Measurements from ENCODE around the gene TPSG1. TPM values are rescaled to one million over a fixed set of nuclear protein-coding genes. Genes with fewer than 3 reads are reported as not detected.
"Not testable (repeated sequence)": the region's sequence is repeated elsewhere in the genome, so short reads cannot be mapped to it uniquely, and the experiment has no call there.

TPSG1 gene
- total RNA-seq, 1 experiment from 2014 or later: not detected

- Histone ChIP-seq H3K27me3 (replicated peaks) (peaks cover 42% of the 10 kb centered on the region), H3K36me3 (no peaks in the 10 kb centered on the region), H3K4me3 (no peak overlapping the region), H3K9me3 (replicated peaks) (no peaks in the 10 kb centered on the region), H3K27ac (no peak overlapping the region), H3K4me1 (replicated peaks) (no peaks in the 10 kb centered on the region)
- DNase-seq (ENCODE audit: low read depth in 1 of 2, low spot score in 2 of 2): no peak
These were observed 36.2 kb upstream of the TPSG1 start for GRCh38 chr16:1261131-1261892.

GRCh38 chr16:1260101-1260680, 35.1 kb upstream of the TPSG1 start:
- Histone ChIP-seq H3K9me3 (replicated peaks) (no peaks in the 10 kb centered on the region), H3K27ac (no peak overlapping the region), H3K4me1 (replicated peaks) (no peaks in the 10 kb centered on the region), H3K36me3 (no peaks in the 10 kb centered on the region), H3K27me3 (replicated peaks) (peaks cover 42% of the 10 kb centered on the region), H3K4me3 (no peak overlapping the region)
- no peak for DNase-seq (ENCODE audit: low read depth in 1 of 2, low spot score in 2 of 2)

- DNase-seq (ENCODE audit: low read depth in 1 of 2, low spot score in 2 of 2): no peak
- no peaks in the 10 kb centered on the region for H3K4me1 ChIP-seq (replicated peaks)
- H3K4me3 ChIP-seq: no peak overlapping the region
- H3K27ac ChIP-seq: no peak overlapping the region
- H3K27me3 ChIP-seq (replicated peaks): peaks cover 42% of the 10 kb centered on the region
- no peaks in the 10 kb centered on the region for H3K36me3 ChIP-seq
- no peaks in the 10 kb centered on the region for H3K9me3 ChIP-seq (replicated peaks)
These were observed 34.6 kb upstream of the TPSG1 start for GRCh38 chr16:1259760-1260068.

DNA sequence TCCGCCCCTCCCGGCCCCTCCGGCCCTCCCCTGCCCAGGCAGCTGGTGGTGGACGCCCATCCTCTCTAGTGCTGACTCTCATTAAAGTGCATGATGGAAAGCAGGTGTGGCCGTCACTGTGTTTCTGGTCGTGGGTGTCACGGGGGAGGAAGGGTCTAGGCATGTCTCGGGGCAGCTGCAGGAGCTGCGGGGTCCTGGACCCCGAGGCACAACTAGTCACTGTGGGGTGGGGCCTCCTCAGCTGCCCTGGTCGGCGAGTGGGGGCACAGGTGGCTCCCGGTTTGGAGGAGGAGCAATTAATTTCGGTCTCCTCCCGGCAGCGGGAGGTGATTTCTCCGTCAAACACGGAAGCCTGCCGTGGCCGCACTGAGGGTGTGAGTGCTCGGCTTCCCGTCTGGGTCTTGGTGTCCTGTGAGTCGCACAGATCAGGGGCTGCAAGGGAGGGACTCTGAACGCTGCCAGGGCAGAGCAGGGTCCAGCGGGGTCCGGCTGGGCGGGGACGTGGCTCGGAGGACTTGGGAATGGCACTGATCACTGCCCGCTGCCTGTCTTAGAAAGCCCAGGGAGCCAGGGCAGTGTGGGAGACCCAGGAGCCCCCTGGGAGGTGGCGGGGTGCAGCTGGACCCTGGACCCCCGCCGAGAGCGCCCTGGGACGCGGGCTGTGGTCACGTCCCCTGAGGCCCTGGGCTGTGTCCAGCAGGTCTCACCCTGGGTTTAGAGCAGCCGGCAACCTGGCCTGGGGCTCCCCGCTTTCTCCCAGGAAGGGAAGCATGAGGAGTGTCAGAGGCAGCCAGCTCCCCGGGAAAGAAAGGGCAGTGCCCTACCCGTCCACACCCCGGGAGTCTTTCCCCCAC, 34.1 kb upstream of the TPSG1 start:
- Histone ChIP-seq H3K9me3 (replicated peaks) (no peaks in the 10 kb centered on the region), H3K4me3 (no peak overlapping the region), H3K4me1 (replicated peaks) (no peaks in the 10 kb centered on the region), H3K27me3 (replicated peaks) (peaks cover 42% of the 10 kb centered on the region), H3K36me3 (no peaks in the 10 kb centered on the region), H3K27ac (no peak overlapping the region)
- no peak for DNase-seq (ENCODE audit: low read depth in 1 of 2, low spot score in 2 of 2)

- DNase-seq (ENCODE audit: low read depth in 1 of 2, low spot score in 2 of 2): no peak
- Histone ChIP-seq H3K27me3 (replicated peaks) (peaks cover 42% of the 10 kb centered on the region), H3K36me3 (no peaks in the 10 kb centered on the region), H3K4me3 (no peak overlapping the region), H3K9me3 (replicated peaks) (no peaks in the 10 kb centered on the region), H3K4me1 (replicated peaks) (no peaks in the 10 kb centered on the region), H3K27ac (no peak overlapping the region)
These were observed 33.1 kb upstream of the TPSG1 start for GRCh38 chr16:1258225-1258600.

- Histone ChIP-seq H3K36me3 (no peaks in the 10 kb centered on the region), H3K4me3 (no peak overlapping the region), H3K9me3 (replicated peaks) (no peaks in the 10 kb centered on the region), H3K4me1 (replicated peaks) (no peaks in the 10 kb centered on the region), H3K27me3 (replicated peaks) (peaks cover 39% of the 10 kb centered on the region), H3K27ac (no peak overlapping the region)
- no peak for DNase-seq (ENCODE audit: low read depth in 1 of 2, low spot score in 2 of 2)
These were observed 32.6 kb upstream of the TPSG1 start for GRCh38 chr16:1257561-1258224.

DNA sequence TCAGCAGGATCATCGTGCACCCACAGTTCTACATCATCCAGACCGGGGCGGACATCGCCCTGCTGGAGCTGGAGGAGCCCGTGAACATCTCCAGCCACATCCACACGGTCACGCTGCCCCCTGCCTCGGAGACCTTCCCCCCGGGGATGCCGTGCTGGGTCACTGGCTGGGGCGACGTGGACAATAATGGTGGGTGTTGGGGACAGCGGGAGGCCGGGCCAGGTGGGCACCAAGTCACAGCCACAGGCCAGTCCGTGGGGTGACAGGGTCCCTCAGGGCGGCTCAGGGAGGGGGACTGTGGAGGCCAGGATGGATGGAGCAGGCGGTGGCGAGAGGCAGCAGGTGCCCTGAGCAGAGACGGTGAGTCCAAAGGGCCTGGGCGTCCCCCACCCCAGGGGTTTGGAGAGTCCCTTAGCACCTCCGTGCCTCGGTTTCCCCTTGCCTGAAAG, 31.8 kb upstream of the TPSG1 start:
- Histone ChIP-seq H3K27ac (no peak overlapping the region), H3K4me3 (no peak overlapping the region), H3K9me3 (replicated peaks) (no peaks in the 10 kb centered on the region), H3K27me3 (replicated peaks) (peaks cover 31% of the 10 kb centered on the region), H3K36me3 (no peaks in the 10 kb centered on the region), H3K4me1 (replicated peaks) (no peaks in the 10 kb centered on the region)
- no peak for DNase-seq (ENCODE audit: low read depth in 1 of 2, low spot score in 2 of 2)

GRCh38 chr16:1256296-1256873, 31.3 kb upstream of the TPSG1 start:
- H3K4me3 ChIP-seq; H3K27ac ChIP-seq; DNase-seq (ENCODE audit: low read depth in 1 of 2, low spot score in 2 of 2); H3K4me1 ChIP-seq (replicated peaks); H3K9me3 ChIP-seq (replicated peaks); H3K36me3 ChIP-seq: not testable (repeated sequence)
- peaks cover 26% of the 10 kb centered on the region for H3K27me3 ChIP-seq (replicated peaks)

DNA sequence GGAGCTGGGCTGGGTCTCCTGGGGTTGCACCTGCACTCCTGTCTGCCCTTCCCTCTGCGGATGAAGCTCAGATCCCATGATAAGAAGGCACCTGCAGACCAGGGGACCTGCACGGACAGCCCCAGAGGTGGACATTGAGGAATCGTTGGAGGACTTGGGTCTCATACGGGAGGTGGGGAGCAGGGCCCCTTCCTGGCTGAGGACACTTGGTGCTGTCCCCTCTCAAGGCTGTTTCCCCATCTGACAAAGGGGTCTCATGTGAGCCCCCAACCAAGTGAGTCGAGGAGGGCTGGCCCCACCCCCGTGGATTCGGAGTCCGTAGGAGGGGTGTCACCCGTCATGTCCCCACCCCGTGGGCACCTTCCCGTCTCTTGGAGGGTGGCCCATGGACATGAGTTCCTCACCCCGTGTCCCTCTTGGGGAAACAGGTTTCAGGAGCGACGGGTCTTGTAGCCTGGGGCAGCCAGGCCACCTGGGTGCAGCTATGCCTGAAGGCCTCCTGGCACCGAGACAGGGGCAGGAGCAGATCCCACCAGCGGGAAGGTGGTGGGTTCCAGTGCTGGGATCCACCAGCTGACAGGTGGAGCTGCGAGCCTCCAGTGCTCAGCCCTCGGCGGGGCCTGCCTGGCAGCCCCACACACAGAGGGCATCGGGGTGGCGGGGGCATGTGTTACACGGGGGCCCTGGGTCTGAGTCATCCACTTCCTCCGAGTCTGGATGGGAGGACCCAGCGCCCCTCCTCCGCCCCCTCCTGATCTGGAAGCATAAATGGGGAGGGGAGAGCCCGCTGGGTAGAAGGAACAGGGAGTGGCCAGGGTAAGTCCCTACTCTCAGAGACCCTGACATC, 30.4 kb upstream of the TPSG1 start, which contains the start of gene TPSD1:
Gene TPSD1 (plus strand): TSS at position 794 of the 847 bp plus-strand sequence. CDS start 212 bp downstream, outside the sequence.
- peaks cover 20% of the 10 kb centered on the region for H3K27me3 ChIP-seq (replicated peaks)
- not testable (repeated sequence) for H3K27ac ChIP-seq; H3K36me3 ChIP-seq; H3K4me1 ChIP-seq (replicated peaks); H3K4me3 ChIP-seq; DNase-seq (ENCODE audit: low read depth in 1 of 2, low spot score in 2 of 2); H3K9me3 ChIP-seq (replicated peaks)

DNA sequence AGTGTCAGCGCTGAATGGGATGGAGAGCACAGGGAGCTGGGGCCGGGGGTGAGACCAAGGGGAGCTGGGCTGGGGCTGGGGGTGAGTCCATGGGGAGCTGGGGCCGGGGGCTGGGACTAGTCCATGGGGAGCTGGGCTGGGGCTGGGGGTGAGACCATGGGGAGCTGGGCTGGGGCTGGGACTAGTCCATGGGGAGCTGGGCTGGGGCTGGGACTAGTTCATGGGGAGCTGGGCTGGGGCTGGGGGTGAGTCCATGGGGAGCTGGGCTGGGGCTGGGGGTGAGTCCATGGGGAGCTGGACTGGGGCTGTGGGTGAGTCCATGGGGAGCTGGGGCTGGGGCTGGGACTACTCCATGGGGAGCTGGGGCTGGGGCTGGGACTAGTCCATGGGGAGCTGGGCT, 29.8 kb upstream of the TPSG1 start:
- DNase-seq (ENCODE audit: low read depth in 1 of 2, low spot score in 2 of 2); H3K27ac ChIP-seq; H3K36me3 ChIP-seq; H3K9me3 ChIP-seq (replicated peaks); H3K4me3 ChIP-seq; H3K4me1 ChIP-seq (replicated peaks): not testable (repeated sequence)
- peaks cover 14% of the 10 kb centered on the region for H3K27me3 ChIP-seq (replicated peaks)

- not testable (repeated sequence) for DNase-seq (ENCODE audit: low read depth in 1 of 2, low spot score in 2 of 2); H3K4me1 ChIP-seq (replicated peaks); H3K36me3 ChIP-seq; H3K27me3 ChIP-seq (replicated peaks); H3K4me3 ChIP-seq; H3K27ac ChIP-seq; H3K9me3 ChIP-seq (replicated peaks)
These were observed 28.8 kb upstream of the TPSG1 start for GRCh38 chr16:1253701-1254364.

DNA sequence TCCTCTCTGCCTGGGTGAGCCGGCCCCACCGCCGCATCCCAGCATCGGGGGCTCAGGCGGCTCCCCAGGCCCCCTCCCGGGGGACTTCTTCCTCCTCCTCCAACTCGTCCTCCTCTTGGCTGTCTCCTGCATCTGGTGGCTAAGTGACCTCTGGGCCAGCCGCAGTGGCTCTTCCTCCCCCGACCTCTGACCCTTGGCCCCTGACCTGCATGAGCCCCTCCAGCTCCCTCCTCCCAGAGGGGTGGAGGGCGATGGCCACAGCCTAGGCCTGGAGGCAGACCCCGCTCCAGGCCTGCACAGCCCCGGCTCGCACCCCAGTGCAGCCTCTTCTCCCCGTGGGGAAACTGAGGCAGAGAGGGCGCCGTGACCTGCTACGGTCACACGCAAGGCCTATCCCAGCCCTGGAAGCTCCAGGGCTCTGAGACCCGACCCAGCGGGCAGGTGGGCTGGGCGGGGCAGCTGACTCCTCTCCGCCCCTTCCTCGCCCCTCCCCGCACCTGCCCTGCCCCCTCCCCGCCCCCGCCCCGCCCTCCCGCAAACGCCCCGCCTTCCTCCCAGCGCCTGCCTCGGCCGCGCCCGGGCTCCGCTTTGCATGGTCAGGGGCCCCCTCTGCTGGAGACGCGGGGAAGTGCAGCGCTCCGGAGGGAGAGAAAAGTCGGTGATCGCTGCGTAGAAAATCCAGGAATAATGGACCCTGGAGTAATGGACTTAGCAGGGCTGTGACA, 24.1 kb upstream of the TPSG1 start:
- not testable (repeated sequence) for H3K4me1 ChIP-seq (replicated peaks); H3K27ac ChIP-seq; H3K36me3 ChIP-seq; DNase-seq (ENCODE audit: low read depth in 1 of 2, low spot score in 2 of 2); H3K4me3 ChIP-seq; H3K9me3 ChIP-seq (replicated peaks)
- H3K27me3 ChIP-seq (replicated peaks): peaks cover 23% of the 10 kb centered on the region

Measured in SJSA1 (cell line).